ENCODE results near the gene FLT4.

GRCh38 chr5:180675036-180675635, 25.7 kb upstream of the FLT4 start:
- TF ChIP-seq CTCF (IDR thresholded peaks at IDR 0.05) (no peak), POLR2A (IDR thresholded peaks at IDR 0.05) (no peak)

All from body of pancreas (tissue), 4 donors.